Astrocyte of the spinal cord (primary cell): ENCODE measurements around the gene STIM1.

Source experiments
- DNase-seq: peaks from one replicate; pipeline ENCODE4 v3.0.0; 2011; ENCODE audit warnings: low read depth, low spot score
- H3K4me3 ChIP-seq: 2 replicates; pipeline ENCODE4 v1.5.1; 2011; ENCODE audit warnings: low read depth, mild to moderate bottlenecking, low read length, moderate library complexity
- CTCF ChIP-seq: IDR thresholded peaks from 2 replicates; pipeline ENCODE4 v1.5.1; 2012; ENCODE audit warnings: low read depth, mild to moderate bottlenecking, low read length, inconsistent platforms
- in situ Hi-C: cut with HindIII; loops from 2 replicates; pipeline ENCODE4 v1.10.0; 2017; ENCODE audit warnings: low sequenced_read_pairs

Gene STIM1

GRCh38 chr11:4138497-4138896, 283.0 kb downstream of the STIM1 start:
- no peak for TF ChIP-seq CTCF
- in situ Hi-C loops: no loop called here

DNA sequence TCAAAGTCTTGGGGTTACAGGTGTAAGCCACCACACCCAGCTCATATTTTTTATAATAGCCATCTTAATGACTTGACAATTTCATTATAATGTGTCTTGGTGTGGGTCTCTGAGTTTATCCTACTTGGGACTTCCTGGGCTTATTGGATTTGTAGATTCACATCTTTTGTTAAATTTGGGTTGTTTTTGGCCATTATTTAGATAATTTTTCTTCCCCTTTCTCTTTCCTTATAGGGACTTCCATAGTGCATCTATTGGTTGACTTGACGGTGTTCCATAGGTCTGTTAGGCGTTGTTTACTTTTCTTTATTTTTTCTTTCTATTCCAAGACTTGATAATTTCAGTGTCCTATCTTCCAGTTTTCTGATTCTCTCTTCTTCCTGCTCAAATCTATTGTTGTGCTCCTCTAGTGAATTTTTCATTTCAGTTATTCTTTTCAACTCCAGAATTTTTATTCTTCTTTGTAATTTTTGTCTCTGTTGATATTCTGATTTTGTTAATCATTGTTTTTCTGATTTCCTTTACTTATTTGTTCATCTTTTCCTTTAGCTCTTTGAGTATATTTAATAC, 284.7 kb downstream of the STIM1 start:
- in situ Hi-C loops: no loop called here
- DNase-seq: no peak
- TF ChIP-seq CTCF: no peak

More at GRCh38 chr11:4138497-4138896, 283.0 kb downstream of the STIM1 start:
- no peak overlapping the region for H3K4me3 ChIP-seq
- no peak for DNase-seq

More for the DNA sequence above, 284.7 kb downstream of the STIM1 start:
- no peak overlapping the region for H3K4me3 ChIP-seq
